ENCODE results near the gene MYO7B.

MYO7B gene

GRCh38 chr2:127678531-127678930 lies 143.0 kb downstream of the MYO7B start:
- DNase-seq (ENCODE audit: low read depth in 2 of 2): no peak

- no peak for DNase-seq (ENCODE audit: low read depth in 2 of 2)
These were observed 143.5 kb downstream of the MYO7B start for GRCh38 chr2:127678991-127679390.

GRCh38 chr2:127679680-127680361 lies 144.3 kb downstream of the MYO7B start:
- DNase-seq (ENCODE audit: low read depth in 2 of 2): no peak

- no peak for DNase-seq (ENCODE audit: low read depth in 2 of 2)
These were observed 145.3 kb downstream of the MYO7B start for GRCh38 chr2:127680706-127681287.

GRCh38 chr2:127681288-127681804 lies 145.9 kb downstream of the MYO7B start:
- DNase-seq (ENCODE audit: low read depth in 2 of 2): no peak

- no peak for DNase-seq (ENCODE audit: low read depth in 2 of 2)
These were observed 146.7 kb downstream of the MYO7B start for GRCh38 chr2:127681976-127682857.

- no peak for DNase-seq (ENCODE audit: low read depth in 2 of 2)
These were observed 147.6 kb downstream of the MYO7B start for GRCh38 chr2:127683056-127683455.

- no peak for DNase-seq (ENCODE audit: low read depth in 2 of 2)
These were observed 148.3 kb downstream of the MYO7B start for GRCh38 chr2:127683757-127684156.

- DNase-seq (ENCODE audit: low read depth in 2 of 2): no peak
These were observed 150.1 kb downstream of the MYO7B start for GRCh38 chr2:127685410-127686080.

Measured in stimulated activated CD4-positive, alpha-beta T cell treated with anti-CD3 and anti-CD28 coated beads, Interleukin-4, amount 100 ng/mL, for 48 hours (primary cell).